ENCODE data around the gene SLC22A14. TPM values are rescaled to one million over a fixed set of nuclear protein-coding genes. Genes with fewer than 3 reads are reported as not detected.

The SLC22A14 gene
- total RNA-seq, 1 experiment from 2014 or later: not detected

DNA sequence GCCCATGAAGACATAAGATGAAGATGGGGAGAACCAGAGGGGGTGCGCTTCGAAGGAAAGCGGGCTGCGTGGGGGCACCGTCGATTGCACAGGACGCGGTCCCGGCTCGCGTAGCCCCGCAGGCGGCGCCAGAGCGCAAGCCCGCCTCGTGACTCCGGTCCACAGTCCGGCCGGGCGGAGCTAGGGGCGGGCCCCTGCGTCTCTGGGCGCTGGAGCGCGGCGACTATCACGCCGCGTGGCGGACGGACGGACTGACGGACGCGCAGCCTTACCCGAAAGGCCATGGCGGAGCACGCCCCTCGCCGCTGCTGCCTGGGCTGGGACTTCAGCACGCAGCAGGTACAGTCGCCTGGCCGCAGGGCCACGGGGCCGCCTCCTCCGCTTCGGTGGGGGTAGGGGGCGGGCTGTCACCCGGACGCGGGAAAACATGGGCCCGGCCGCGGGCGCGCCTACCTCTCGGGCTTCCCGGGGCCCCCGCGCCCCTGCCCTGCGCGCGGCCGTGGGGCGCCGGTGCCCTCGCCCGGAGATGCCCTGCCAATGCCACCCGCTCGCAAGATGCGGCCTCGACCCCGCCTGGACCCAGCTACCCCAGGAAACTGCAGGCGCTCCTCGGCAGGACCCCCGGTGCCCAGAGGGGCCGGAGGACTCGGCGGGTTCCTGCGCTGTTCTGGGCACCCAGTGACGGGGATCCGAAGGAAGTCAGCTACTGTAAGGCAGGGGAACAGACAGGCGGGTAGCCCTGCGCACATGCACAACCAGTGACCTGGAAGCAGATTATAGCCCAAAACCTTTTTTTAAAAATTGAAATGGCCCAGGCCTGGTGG lies 64.7 kb downstream of the SLC22A14 start, which contains the start of gene XYLB:
Gene XYLB, plus strand, starts transcription at position 199 of the 824 bp plus-strand sequence. Its CDS starts 84 bp downstream, at position 283.
- Histone ChIP-seq H2AK5ac (ENCODE audit: insufficient read length, low read length) (no peak within 1 kb of the TSS), H4K20me1 (ENCODE audit: control insufficient read depth, insufficient read depth, insufficient read length) (no peaks in the 10 kb centered on the region), H3K4me2 (ENCODE audit: insufficient read depth, insufficient read length, low read length) (peak within 1 kb of the TSS; percentile 59), H2BK15ac (ENCODE audit: low read depth, low read length) (no peak within 1 kb of the TSS), H3K27ac (ENCODE audit: insufficient read length, low read depth, low read length) (no peak within 1 kb of the TSS), H2AFZ (ENCODE audit: low read length) (no peak within 1 kb of the TSS), H2BK120ac (ENCODE audit: low read depth, low read length, poor library complexity, severe bottlenecking) (no peak within 1 kb of the TSS), H3K56ac (ENCODE audit: insufficient read length, low read depth, low read length) (no peak within 1 kb of the TSS), H4K91ac (ENCODE audit: insufficient read length, low read depth, low read length) (no peak within 1 kb of the TSS), H2BK20ac (ENCODE audit: low read depth, low read length, poor library complexity, severe bottlenecking) (no peak within 1 kb of the TSS), H3K9ac (ENCODE audit: extremely low read depth, insufficient read length, low read length) (no peak within 1 kb of the TSS), H3K4ac (ENCODE audit: low read depth, low read length) (no peak within 1 kb of the TSS), H2BK5ac (ENCODE audit: insufficient read length, low read length) (no peak within 1 kb of the TSS), H4K5ac (ENCODE audit: insufficient read length, low read depth, low read length) (no peak within 1 kb of the TSS), H3K23me2 (ENCODE audit: insufficient read length, low read depth, low read length, poor library complexity, severe bottlenecking) (no peaks in the 10 kb centered on the region), H3K27me3 (ENCODE audit: insufficient read depth, low read length) (no peaks in the 10 kb centered on the region), H3K23ac (ENCODE audit: insufficient read length, low read depth, low read length) (no peak within 1 kb of the TSS), H4K8ac (replicated peaks; ENCODE audit: insufficient read length, low read depth, low read length) (no peak within 1 kb of the TSS), H3K9me3 (ENCODE audit: control insufficient read depth, low read depth, low read length) (no peaks in the 10 kb centered on the region), H3K79me1 (ENCODE audit: insufficient read depth, low read depth, low read length, poor library complexity, severe bottlenecking) (no peaks in the 10 kb centered on the region), H3K79me2 (ENCODE audit: insufficient read depth, low read length) (no peaks in the 10 kb centered on the region), H3K4me1 (ENCODE audit: insufficient read depth, low read length) (no peaks in the 10 kb centered on the region), H3K14ac (ENCODE audit: insufficient read depth, low read length) (peak within 1 kb of the TSS; percentile 59; the same call in 1 of the 2 replicates), H2BK12ac (ENCODE audit: insufficient read length, low read depth, low read length) (no peak within 1 kb of the TSS), H3T11ph (ENCODE audit: low read length) (no peak within 1 kb of the TSS), H3K18ac (ENCODE audit: insufficient read length, low read depth, low read length) (no peak within 1 kb of the TSS)
- H3K4me1 Mint-ChIP-seq: no peaks in the 10 kb centered on the region; a peak in 1 of 4 replicates
- no CpG with 5 or more reads among the region's 85 CpGs for WGBS (ENCODE audit: extremely low coverage, insufficient read length, low lambda C conversion rate)
- peaks cover 0 to 3% (median 2%) of the 10 kb centered on the region in 3 experiments; a peak in 5 of 7 replicates for H3K36me3 Mint-ChIP-seq (ENCODE audit: insufficient read depth in 1 of 3, low read depth in 3 of 3)
- TF ChIP-seq, protein P1, sequence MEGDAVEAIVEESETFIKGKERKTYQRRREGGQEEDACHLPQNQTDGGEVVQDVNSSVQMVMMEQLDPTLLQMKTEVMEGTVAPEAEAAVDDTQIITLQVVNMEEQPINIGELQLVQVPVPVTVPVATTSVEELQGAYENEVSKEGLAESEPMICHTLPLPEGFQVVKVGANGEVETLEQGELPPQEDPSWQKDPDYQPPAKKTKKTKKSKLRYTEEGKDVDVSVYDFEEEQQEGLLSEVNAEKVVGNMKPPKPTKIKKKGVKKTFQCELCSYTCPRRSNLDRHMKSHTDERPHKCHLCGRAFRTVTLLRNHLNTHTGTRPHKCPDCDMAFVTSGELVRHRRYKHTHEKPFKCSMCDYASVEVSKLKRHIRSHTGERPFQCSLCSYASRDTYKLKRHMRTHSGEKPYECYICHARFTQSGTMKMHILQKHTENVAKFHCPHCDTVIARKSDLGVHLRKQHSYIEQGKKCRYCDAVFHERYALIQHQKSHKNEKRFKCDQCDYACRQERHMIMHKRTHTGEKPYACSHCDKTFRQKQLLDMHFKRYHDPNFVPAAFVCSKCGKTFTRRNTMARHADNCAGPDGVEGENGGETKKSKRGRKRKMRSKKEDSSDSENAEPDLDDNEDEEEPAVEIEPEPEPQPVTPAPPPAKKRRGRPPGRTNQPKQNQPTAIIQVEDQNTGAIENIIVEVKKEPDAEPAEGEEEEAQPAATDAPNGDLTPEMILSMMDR (conservative IDR thresholded peaks at IDR 0.05): peak; percentile 80
- H3K4me3 Mint-ChIP-seq: peak within 1 kb of the TSS; percentile 68 to 79
- no peak within 1 kb of the TSS; a peak in 1 of 7 replicates for H3K27ac Mint-ChIP-seq
- peak; percentile 78 for DNase-seq
- peaks cover 28% of the 10 kb centered on the region for H3K27me3 Mint-ChIP-seq (ENCODE audit: low read depth)
- H3K9me3 Mint-ChIP-seq: peaks cover 0 to 4% of the 10 kb centered on the region in 2 experiments; a peak in 2 of 5 replicates

Measured in H9 (cell line).